Measurements from ENCODE around the gene SNAI1. TPM values are rescaled to one million over a fixed set of nuclear protein-coding genes. Genes with fewer than 3 reads are reported as not detected.

Gene SNAI1
- total and polyA plus RNA-seq, 2 donors (not counting 3 experiments of a cell fraction or from before 2014, with no cell fraction given) = 10.8 to 13.4 TPM

DNA sequence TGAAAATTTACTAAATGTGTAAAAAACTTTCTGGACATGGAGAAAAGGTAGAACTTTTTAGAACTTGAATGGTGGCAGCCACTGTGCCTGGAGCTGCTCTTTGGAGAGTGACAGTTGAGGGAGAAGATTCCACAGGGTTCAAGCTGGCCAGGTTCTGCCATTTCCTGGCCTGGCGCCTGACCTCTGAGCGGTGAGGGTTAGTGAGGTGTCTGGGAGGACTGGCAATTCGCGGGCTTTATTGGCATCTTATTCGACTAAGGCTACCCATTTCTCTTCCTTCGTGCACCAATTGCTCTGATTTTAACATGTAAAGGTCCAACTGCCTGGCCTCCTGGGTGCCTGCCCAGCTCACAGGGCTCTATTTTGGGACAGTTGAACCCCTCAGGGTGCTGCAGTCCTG lies 2.4 kb downstream of the SNAI1 start:
- H3K27ac ChIP-seq (ENCODE audit: insufficient read depth, low read depth, low read length) = no peak overlapping the region
- FAIRE-seq = no peak
- no peaks in the 10 kb centered on the region for H3K9me1 ChIP-seq (replicated peaks; ENCODE audit: control insufficient read depth, extremely low read depth, insufficient read depth, low read length)
- H4K20me1 ChIP-seq (replicated peaks; ENCODE audit: control insufficient read depth, extremely low read depth, insufficient read depth, low read length) = no peaks in the 10 kb centered on the region
- ChIA-PET CTCF (interaction anchor here (23.6 kb wide), 1 partner anchor 83 kb away, joined by 1187 read pairs; no protein-coding TSS in a partner anchor), POLR2A (interaction anchor here (0.5 to 5.6 kb wide), 3 partner anchors 28 to 122 kb away, joined by 3 to 34 read pairs (median 5); no protein-coding TSS in a partner anchor)
- H3K79me2 ChIP-seq (ENCODE audit: control insufficient read depth, insufficient read depth, low read length) = peaks cover 56% of the 10 kb centered on the region
- BruUV-seq (replicated peaks) = no TSS peak
- H3K27me3 ChIP-seq (ENCODE audit: control insufficient read depth in 2 of 2, insufficient read depth in 2 of 2, low read length in 2 of 2) = no peaks in the 10 kb centered on the region
- TF ChIP-seq POLR2AphosphoS5 (IDR thresholded peaks at IDR 0.05; ENCODE audit: insufficient read depth, low read depth, low read length) (no peak), JUN (IDR thresholded peaks at IDR 0.05; ENCODE audit: borderline replicate concordance, insufficient read depth, insufficient read length, low read depth) (no peak), EZH2 (IDR thresholded peaks at IDR 0.05; ENCODE audit: borderline replicate concordance, low read depth, low read length, severe bottlenecking) (no peak), FOS (IDR thresholded peaks at IDR 0.05; ENCODE audit: borderline replicate concordance, insufficient read depth, low read length) (no peak), MYC (IDR thresholded peaks at IDR 0.05; ENCODE audit: low read depth, low read length) (no peak), POLR2A (IDR thresholded peaks at IDR 0.05; ENCODE audit: low read depth, low read length) (no peak), GATA2 (IDR thresholded peaks at IDR 0.05; ENCODE audit: insufficient read depth, insufficient read length, low read depth, low read length) (no peak)
- TF ChIP-seq, protein P1, sequence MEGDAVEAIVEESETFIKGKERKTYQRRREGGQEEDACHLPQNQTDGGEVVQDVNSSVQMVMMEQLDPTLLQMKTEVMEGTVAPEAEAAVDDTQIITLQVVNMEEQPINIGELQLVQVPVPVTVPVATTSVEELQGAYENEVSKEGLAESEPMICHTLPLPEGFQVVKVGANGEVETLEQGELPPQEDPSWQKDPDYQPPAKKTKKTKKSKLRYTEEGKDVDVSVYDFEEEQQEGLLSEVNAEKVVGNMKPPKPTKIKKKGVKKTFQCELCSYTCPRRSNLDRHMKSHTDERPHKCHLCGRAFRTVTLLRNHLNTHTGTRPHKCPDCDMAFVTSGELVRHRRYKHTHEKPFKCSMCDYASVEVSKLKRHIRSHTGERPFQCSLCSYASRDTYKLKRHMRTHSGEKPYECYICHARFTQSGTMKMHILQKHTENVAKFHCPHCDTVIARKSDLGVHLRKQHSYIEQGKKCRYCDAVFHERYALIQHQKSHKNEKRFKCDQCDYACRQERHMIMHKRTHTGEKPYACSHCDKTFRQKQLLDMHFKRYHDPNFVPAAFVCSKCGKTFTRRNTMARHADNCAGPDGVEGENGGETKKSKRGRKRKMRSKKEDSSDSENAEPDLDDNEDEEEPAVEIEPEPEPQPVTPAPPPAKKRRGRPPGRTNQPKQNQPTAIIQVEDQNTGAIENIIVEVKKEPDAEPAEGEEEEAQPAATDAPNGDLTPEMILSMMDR (IDR thresholded peaks at IDR 0.05; ENCODE audit: extremely low read depth in 1 of 2, insufficient read depth in 1 of 2, low read depth in 1 of 2, low read length in 2 of 2) = no peak
- TF ChIP-seq, protein P2, sequence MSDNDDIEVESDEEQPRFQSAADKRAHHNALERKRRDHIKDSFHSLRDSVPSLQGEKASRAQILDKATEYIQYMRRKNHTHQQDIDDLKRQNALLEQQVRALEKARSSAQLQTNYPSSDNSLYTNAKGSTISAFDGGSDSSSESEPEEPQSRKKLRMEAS (IDR thresholded peaks at IDR 0.05; ENCODE audit: insufficient read depth, insufficient read length) = no peak
- H3K4me1 ChIP-seq (ENCODE audit: control insufficient read depth, extremely low read depth, insufficient read depth, low read length) = peaks cover 74% of the 10 kb centered on the region
- no peaks in the 10 kb centered on the region for H3K9me3 ChIP-seq (replicated peaks; ENCODE audit: control insufficient read depth, insufficient read depth, low read length)
- intact Hi-C loops (cut with micrococcal nuclease) (loop anchor here (10.0 kb wide), 1 partner anchor 480 kb away; no protein-coding TSS in a partner anchor), dilution Hi-C loops (cut with MboI; ENCODE audit: extremely low pct_ligation_motif_present, low sequenced_read_pairs) (no loop called here)
- no peak for DNase-seq (ENCODE audit: low read depth, low spot score)
- H3K4me3 ChIP-seq (replicated peaks in 1 of 3; ENCODE audit: insufficient read depth in 1 of 3, low read depth in 1 of 3, low read length in 3 of 3) = peak overlapping the region; percentile 13 to 89 (median 49)
- H3K36me3 ChIP-seq (ENCODE audit: control insufficient read depth in 2 of 2, extremely low read depth in 1 of 2, insufficient read depth in 2 of 2, low read length in 2 of 2) = peaks cover 8 to 12% of the 10 kb centered on the region in 2 experiments
- no peak overlapping the region for H2AFZ ChIP-seq (ENCODE audit: low read depth, low read length)
- H3K4me2 ChIP-seq (ENCODE audit: insufficient read depth, low read length) = peak overlapping the region; percentile 77
- peak overlapping the region; percentile 5 for H3K9ac ChIP-seq (replicated peaks; ENCODE audit: extremely low read depth, insufficient read depth, low read length)
